22Rv1 (cell line): ENCODE measurements around the gene CLASP1.

Experiments
- CTCF ChIP-seq: fragments of 450-650 bp; IDR thresholded peaks from 2 replicates; pipeline ENCODE4 v1.5.1; 2017; ENCODE audit warnings: mild to moderate bottlenecking
- ZFX ChIP-seq: fragments of 450-650 bp; IDR thresholded peaks from 2 replicates; pipeline ENCODE4 v1.6.1; 2017; ENCODE audit warnings: antibody characterized with exemption, borderline replicate concordance

DNA sequence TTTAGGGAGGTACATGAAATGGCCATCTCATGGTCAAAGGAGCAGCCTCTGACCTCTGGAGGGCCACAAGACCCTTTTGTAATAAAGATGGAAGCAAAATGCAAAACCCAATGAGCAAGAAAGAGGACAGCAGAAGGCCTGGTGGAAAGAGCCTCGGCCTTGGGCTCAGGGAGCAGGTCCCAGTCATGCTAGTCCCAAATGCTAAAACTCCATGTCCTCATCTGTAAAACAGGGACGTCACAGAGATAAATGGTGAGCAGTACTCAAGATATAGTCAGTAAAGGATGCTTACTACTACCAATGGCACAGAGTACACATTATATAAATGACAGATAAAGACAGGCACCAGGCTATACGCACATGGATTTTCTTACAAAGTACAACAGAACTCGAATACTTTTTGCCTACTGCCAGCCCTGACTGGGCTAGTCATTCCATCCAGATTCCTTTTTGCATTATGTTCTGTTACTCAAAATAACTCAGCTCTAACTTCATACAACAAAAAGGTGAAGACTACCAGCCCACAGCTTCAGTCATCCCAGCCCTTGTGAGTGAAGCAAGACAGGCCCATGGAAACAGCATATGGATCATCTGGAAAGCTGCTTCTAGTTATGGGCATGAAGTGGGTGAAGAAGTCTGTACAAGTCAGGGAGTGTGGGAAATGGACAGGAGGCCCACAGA is 299.4 kb downstream of the CLASP1 start:
- no peak for TF ChIP-seq CTCF
- no peak for TF ChIP-seq ZFX
